GM12892 (cell line): Measurements from ENCODE around the gene SORCS2.
A peak's percentile ranks its signal among the peaks of the same experiment; 100 is the strongest.

ENCODE experiments used
- DNase-seq: peaks from one replicate; pipeline ENCODE4 v3.0.0; 2011; ENCODE audit not compliant: insufficient read length
- FAIRE-seq: peaks from 2 replicates; lab custom pipeline; 2011; peaks lifted over from hg19 to GRCh38; lab: Jason Lieb, UNC
- POLR2A ChIP-seq: IDR thresholded peaks from 2 replicates; pipeline ENCODE4 v1.6.1; 2011; ENCODE audit warnings: low read depth, low read length, control low read depth
- POLR2AphosphoS5 ChIP-seq: IDR thresholded peaks from 2 replicates; pipeline ENCODE4 v1.6.1; 2011; ENCODE audit warnings: low read depth, low read length, control low read depth
- TAF1 ChIP-seq: IDR thresholded peaks from 2 replicates; pipeline ENCODE4 v1.6.1; 2011; ENCODE audit warnings: low read depth, mild to moderate bottlenecking, control low read depth, low read length, borderline replicate concordance

SORCS2 gene

DNA sequence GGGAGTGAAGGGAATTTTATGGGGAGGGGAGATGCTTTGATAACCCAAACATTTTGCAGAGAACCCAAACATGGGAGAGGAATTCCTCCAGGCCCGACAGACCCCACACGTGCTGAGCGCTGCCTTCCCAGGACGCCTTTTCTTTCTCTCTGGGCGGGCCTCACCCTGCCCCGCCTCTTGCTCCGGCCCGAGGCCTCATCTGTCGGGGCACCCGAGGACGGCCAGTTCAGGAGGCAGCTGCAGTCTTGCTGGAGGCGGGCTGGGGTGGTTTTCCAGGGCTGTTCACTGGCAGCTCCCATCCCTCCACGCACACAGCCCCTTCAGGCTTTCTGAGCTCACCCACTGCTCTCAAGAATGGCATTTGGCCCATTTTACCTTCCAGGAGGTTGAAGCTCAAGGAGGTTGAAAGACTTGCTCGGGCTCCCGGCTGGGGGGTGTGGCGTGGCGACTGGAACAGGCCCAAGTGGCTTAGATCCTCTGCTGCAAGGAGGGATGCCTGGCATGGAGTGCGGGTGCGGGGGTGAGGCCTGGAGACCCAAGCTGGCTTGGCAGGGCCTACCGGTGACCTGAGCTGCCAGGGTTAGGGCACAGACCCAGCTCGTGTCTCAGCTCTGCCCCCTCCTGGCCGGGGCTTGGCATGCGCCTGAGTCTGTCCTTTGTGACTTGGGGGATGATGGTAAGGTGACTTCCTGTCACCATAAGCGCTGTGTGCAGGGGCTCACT is 143.2 kb downstream of the SORCS2 start:
- TF ChIP-seq POLR2AphosphoS5 (no peak), TAF1 (no peak), POLR2A (no peak)
- DNase-seq: peak; percentile 80
- no peak for FAIRE-seq

DNA sequence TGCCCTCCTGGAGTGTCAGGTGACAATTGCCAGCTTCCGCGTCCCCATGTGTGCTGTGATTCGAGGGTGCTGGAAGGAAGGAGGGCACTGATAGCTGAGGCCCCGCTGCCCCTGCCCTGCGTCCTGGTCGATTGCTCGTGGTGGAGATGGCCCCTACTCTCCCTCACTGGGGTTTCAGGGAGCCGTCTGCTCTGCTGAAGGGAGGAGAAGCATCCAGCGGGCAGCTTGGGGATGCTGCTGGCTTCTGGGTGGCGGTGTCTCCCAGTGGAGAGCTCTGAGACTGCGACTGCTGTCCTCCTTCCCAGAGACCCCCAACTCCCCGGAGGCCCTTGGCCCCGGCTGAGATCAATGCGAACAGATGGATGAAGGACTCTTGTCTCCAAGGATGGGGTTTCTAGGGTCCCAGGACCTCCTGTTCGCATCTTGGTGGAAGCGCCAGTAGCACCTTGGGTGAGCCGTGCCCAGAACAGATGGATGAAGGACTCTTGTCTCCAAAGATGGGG is 143.8 kb downstream of the SORCS2 start:
- DNase-seq: no peak
- FAIRE-seq: no peak
- TF ChIP-seq POLR2A: no peak

DNA sequence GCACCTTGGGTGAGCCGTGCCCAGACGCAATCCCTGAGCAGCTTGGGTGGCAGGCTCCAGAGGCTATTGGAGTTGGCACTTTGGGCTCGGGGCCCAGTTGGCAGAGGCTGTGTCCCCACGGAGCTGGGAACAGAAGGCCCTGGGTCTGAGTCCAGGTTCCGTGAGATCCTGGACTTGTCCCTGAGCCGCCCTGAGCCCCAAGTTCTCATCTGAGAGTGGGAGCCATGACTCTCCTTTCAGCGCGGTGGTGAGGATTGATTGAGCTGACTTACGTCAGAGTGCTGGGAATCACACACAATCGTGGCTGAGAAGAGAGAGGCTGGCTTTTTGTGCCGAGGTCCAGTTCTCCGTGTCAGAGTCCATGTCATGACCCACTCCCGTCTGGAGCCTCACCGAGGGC is 144.4 kb downstream of the SORCS2 start:
- DNase-seq: no peak
- FAIRE-seq: no peak
- TF ChIP-seq POLR2AphosphoS5 (no peak), POLR2A (no peak), TAF1 (no peak)

DNA sequence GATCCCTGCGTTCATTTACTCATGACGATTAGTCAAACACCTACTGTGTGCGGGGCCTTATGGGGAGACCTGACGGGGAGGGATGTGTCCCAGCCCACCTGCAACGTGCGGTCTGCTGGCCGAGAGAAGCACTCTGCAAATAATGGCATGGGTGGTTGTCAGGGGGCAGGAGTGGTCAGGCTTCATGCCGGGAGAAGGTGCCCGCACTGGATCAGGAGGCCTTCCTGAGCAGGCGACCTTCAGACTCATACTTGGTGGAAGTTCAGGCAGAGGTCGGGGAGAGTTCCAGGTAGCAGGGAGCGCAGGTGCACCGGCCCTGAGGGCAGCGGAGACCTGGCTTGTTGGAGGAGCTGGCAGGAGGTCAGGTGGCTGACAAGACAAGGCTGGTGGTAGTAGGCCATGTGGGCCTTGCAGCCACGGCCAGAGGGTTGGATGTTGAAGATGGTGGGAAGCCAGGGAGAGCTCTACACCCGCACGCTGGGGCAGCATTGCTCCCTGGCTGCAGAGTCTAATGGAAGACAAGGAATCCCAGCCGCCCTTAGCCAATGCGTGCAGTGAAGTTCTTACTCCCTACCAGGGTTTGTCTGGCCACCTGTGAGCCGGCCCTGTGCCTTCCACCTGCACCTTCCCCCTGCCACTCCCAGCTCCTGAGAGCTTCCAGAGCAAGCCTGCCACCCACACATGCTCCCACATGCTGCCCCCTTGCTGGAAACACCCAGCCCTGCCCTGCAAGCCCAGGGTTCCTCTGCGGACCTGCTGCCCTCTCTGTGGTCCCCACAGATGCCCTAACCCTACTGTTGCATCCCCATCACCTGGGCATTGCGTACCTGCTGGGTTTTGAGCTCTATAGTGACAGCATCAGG is 145.1 kb downstream of the SORCS2 start:
- DNase-seq: no peak
- FAIRE-seq: no peak
- TF ChIP-seq TAF1 (no peak), POLR2A (no peak), POLR2AphosphoS5 (no peak)

DNA sequence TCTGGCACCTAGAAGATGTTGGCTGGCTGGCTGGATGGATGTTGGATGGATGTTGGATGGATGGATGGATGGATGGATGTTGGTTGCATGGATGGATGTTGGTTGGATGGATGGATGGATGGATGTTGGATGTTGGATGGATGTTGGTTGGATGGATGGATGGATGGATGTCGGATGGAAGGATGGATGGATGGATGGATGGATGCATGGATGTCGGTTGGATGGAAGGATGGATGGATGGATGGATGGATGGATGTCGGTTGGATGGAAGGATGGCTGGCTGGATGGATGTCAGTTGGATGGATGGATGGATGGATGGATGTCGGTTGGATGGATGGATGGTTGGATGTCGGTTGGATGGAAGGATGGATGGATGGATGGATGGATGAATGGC is 145.7 kb downstream of the SORCS2 start:
- DNase-seq: no peak
- no peak for TF ChIP-seq POLR2A
- TF ChIP-seq POLR2AphosphoS5: no peak
- TF ChIP-seq TAF1: no peak
- no peak for FAIRE-seq

DNA sequence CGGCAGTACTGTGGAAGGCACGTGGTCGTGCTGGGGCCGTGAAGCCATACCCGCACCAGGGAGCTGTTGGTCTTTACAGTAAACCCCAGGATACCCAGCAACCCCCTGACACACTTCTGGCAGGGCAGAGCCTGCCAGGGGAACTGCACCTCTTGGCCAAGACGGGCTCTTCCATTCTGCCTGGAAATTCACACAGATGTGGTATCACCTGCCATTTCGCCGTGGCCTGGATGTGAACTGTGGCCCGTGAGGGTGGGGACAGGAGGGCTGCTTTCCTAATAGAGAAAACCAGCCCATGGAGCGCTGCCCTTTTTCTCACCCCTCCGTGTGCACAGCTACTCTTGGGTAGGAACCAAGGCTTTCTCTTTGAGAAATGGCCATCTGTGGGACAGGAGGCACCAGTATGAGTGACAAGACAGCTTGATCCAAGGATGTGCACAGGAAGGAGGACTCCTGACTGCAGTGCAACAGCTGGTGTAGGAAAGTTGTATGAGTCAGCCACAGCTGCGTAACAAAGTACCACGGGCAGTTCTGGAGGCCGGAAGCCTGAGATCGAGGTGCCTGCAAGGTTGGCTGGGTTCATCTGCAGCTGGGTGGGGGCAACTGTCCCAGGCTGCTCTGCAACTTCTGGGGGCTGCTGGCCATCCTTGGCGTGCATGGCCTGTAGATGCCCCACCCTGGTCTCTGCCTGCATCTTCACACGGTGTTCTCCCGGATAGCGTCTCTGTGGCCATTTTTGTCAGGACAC is 146.7 kb downstream of the SORCS2 start:
- FAIRE-seq (no peak), DNase-seq (no peak)
- TF ChIP-seq POLR2A (no peak), POLR2AphosphoS5 (no peak), TAF1 (no peak)

DNA sequence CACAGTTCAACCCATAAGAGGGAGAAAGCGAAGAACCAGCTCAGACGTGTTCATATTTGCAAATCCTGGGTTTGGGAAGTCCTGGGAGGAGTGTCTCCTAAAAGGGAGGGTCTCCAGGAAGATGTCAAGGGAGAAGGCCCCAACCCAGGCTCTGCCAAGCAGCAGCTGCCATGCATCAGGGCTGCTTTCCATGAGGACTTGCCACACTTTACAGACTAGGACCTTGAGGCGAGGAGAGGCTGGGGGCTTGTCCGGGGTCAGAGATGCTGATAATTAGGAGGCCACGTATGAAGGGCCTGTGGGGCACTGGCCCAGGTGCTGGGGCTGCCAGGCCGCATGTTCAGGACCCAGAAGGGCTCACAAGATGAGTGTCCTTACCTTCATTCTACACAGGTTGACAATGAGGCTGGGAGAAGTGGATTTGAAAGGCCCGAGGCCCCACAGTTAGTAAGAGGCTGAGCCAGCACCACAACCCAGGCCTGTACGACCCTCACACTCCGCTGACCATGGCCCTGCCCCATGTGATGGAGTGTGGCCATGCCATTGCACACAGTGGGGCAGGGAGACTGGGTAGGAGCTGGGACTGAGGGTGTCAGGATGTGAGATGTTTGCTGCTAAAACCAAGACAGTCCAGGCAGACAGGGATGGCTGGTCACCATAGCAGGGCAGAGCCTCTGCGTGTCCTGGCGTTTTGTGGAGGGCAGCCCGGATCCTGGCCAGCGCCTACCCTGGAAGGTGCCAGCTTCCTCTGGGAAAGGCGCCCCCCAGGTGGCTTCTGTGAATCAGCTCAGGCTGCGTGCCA is 147.6 kb downstream of the SORCS2 start:
- FAIRE-seq (no peak), DNase-seq (no peak)
- TF ChIP-seq TAF1: no peak

DNA sequence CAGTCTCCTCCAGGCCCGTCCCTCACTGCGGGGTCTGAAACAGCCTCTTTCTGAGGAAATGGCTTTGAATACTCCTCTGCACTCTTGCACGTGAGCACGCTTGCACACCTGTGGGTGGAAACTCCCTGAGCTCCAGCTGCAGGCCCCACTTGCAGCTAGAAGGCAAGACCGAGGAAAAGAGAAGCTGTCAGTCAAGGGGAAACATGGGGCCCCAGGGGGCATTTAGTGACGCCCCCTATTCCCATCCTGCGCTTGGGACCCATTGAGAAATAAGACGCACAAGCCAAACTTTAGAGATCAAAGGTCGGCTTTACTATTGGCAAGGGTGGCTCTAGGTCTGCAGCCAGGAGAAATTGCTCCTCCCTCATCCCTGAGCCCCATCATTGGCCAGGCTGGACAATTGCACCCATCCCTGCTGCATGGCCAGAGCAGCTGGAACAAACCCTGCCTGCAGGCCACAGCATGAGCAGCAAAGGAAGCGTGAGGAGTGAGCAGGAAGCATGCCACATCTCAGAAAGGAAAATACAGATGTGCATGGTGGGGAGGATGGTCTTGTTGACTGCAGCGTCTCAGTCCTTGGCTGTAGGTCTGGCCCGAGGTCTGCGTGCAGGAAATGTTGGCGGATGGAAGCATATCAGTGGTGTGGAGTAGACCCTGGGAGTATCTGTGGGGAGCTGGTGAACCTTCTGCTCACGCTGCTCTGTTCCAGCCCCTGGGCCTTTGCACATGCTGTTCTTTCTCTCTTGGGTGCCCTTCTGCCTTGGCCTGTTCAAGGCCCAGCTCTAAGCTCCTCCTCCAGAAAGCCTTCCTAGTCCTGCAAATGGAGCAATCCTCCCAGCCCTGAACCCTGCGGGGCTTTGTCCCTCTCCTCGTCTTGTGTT is 148.5 kb downstream of the SORCS2 start:
- DNase-seq (no peak), FAIRE-seq (no peak)
- TF ChIP-seq POLR2AphosphoS5 (no peak), POLR2A (no peak), TAF1 (no peak)

DNA sequence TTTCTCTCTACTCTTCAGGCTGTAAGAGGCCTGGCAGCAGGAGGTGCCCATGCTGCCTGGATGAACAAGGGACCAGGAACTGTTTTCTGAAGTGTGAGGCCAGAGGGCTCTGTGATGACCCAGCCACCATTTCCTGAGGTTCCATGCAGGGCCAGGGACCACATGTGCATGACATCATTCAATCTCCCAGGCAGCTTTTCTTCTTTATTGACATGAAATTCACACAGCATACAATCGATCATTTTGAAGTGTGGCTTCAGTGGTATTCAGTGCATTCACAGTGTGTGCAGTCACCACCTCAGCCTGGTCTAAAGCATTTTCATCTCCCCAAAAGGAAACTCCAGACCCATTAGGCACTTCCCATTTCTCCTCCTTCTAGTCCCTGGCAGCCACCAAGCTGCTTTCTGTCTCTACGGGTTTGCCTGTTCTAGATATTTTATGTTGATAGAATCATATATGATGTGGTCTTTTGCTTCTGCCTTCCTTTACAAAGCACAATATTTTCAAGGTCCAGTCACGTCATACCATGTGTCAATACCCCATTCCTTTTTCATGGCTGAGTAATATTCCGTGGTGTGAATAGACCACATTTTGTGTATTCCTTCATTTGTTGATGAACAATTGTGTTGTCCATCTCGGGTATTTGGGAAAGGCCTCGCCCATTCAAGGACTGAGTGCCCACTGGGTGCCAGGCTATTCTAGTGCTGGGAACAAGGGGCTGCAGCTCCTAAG is 149.3 kb downstream of the SORCS2 start:
- TF ChIP-seq POLR2A (no peak), POLR2AphosphoS5 (no peak), TAF1 (no peak)
- FAIRE-seq (no peak), DNase-seq (no peak)
